ENCODE results near the gene MED4. TPM values are rescaled to one million over a fixed set of nuclear protein-coding genes. Genes with fewer than 3 reads are reported as not detected.

Gene MED4
- total and polyA plus RNA-seq, 9 of the 15 experiments (the other 6 are each of a cell fraction or from before 2014, with no cell fraction given) = 24.5 to 87.3 (median 58.3) TPM

DNA sequence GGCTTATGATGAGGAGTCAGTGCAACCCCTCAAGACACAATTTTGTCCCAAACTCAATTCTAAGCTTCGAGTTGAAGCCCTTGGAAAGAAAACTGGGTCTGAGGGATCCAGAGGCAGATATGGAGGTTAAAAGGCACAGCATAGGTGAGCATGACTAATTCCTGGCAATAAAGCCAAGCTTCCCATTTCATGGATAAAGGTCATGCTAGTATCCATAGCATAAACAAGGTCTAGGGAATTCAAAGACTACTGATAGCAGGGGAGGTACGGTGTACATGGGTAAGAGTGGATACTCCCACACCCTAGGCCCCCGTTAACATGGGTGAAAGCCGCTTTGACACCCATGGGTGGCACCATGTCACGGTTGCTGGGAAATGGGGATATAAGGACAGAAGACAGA is 24.0 kb downstream of the MED4 start (continued):
- TF ChIP-seq TRIM28 (IDR thresholded peaks at IDR 0.05) (0 out of 2 replicates have a peak, but pooled peaks have one; percentile 24), CHCHD3 (CRISPR knock-in tag; IDR thresholded peaks at IDR 0.05) (no peak), CREBBP (IDR thresholded peaks at IDR 0.05; ENCODE audit: low read depth, low read length) (no peak), RBM14 (IDR thresholded peaks at IDR 0.05; ENCODE audit: borderline replicate concordance, insufficient read depth, low read depth, low read length) (no peak), EHMT2 (IDR thresholded peaks at IDR 0.05) (no peak), HMG20B (CRISPR knock-in tag; IDR thresholded peaks at IDR 0.05) (no peak), ZNF124 (CRISPR knock-in tag; IDR thresholded peaks at IDR 0.05) (no peak), TARDBP (IDR thresholded peaks at IDR 0.05) (no peak), E2F3 (CRISPR knock-in tag; IDR thresholded peaks at IDR 0.05) (no peak), RERE (CRISPR knock-in tag; IDR thresholded peaks at IDR 0.05; ENCODE audit: borderline replicate concordance) (no peak)
